ENCODE data around the gene FARP1.
A peak's percentile ranks its signal among the peaks of the same experiment; 100 is the strongest.

FARP1 gene

GRCh38 chr13:98434060-98434459 is 291.2 kb downstream of the FARP1 start:
- no peaks in the 10 kb centered on the region for H3K4me1 Mint-ChIP-seq
- no peaks in the 10 kb centered on the region for H3K9me3 Mint-ChIP-seq
- H3K27me3 Mint-ChIP-seq: peaks cover 54% of the 10 kb centered on the region
- no peak for ATAC-seq
- no peaks in the 10 kb centered on the region for H3K36me3 Mint-ChIP-seq
- no peak overlapping the region for H3K4me3 Mint-ChIP-seq
- no peak overlapping the region for H3K27ac Mint-ChIP-seq

- Mint-ChIP-seq H3K4me1 (no peaks in the 10 kb centered on the region), H3K36me3 (no peaks in the 10 kb centered on the region), H3K4me3 (no peak overlapping the region), H3K9me3 (no peaks in the 10 kb centered on the region), H3K27me3 (peaks cover 44% of the 10 kb centered on the region), H3K27ac (no peak overlapping the region)
- ATAC-seq: no peak
Measured at GRCh38 chr13:98435376-98435775, 292.5 kb downstream of the FARP1 start.

- Mint-ChIP-seq H3K27ac (no peak overlapping the region), H3K4me1 (no peaks in the 10 kb centered on the region), H3K27me3 (peaks cover 34% of the 10 kb centered on the region), H3K4me3 (no peak overlapping the region), H3K36me3 (no peaks in the 10 kb centered on the region), H3K9me3 (no peaks in the 10 kb centered on the region)
- no peak for ATAC-seq
Measured at GRCh38 chr13:98436233-98436910, 293.5 kb downstream of the FARP1 start.

- Mint-ChIP-seq H3K9me3 (no peaks in the 10 kb centered on the region), H3K36me3 (no peaks in the 10 kb centered on the region), H3K4me3 (no peak overlapping the region), H3K27ac (no peak overlapping the region), H3K27me3 (peaks cover 19% of the 10 kb centered on the region), H3K4me1 (no peaks in the 10 kb centered on the region)
- no peak for ATAC-seq
Measured at GRCh38 chr13:98438246-98439125, 295.6 kb downstream of the FARP1 start.

GRCh38 chr13:98439126-98439828 is 296.4 kb downstream of the FARP1 start:
- Mint-ChIP-seq H3K4me1 (no peaks in the 10 kb centered on the region), H3K9me3 (no peaks in the 10 kb centered on the region)

GRCh38 chr13:98439896-98440295 is 297.0 kb downstream of the FARP1 start:
- no peak for ATAC-seq
- Mint-ChIP-seq H3K4me1 (peaks cover 2% of the 10 kb centered on the region), H3K27ac (no peak overlapping the region), H3K4me3 (no peak overlapping the region), H3K27me3 (peaks cover 19% of the 10 kb centered on the region), H3K36me3 (no peaks in the 10 kb centered on the region), H3K9me3 (no peaks in the 10 kb centered on the region)

More at GRCh38 chr13:98439126-98439828, 296.4 kb downstream of the FARP1 start:
- no peak for ATAC-seq
- H3K27me3 Mint-ChIP-seq: peaks cover 19% of the 10 kb centered on the region
- no peaks in the 10 kb centered on the region for H3K36me3 Mint-ChIP-seq
- no peak overlapping the region for H3K27ac Mint-ChIP-seq
- H3K4me3 Mint-ChIP-seq: no peak overlapping the region

- Mint-ChIP-seq H3K27ac (no peak overlapping the region), H3K27me3 (peaks cover 19% of the 10 kb centered on the region), H3K4me3 (no peak overlapping the region), H3K9me3 (no peaks in the 10 kb centered on the region), H3K4me1 (peaks cover 8% of the 10 kb centered on the region), H3K36me3 (no peaks in the 10 kb centered on the region)
- no peak for ATAC-seq
Measured at GRCh38 chr13:98440390-98441055, 297.6 kb downstream of the FARP1 start.

GRCh38 chr13:98441056-98441676 is 298.3 kb downstream of the FARP1 start:
- H3K27ac Mint-ChIP-seq: no peak overlapping the region
- H3K4me1 Mint-ChIP-seq: peaks cover 14% of the 10 kb centered on the region
- ATAC-seq: no peak
- H3K27me3 Mint-ChIP-seq: peaks cover 19% of the 10 kb centered on the region
- H3K36me3 Mint-ChIP-seq: no peaks in the 10 kb centered on the region
- H3K9me3 Mint-ChIP-seq: no peaks in the 10 kb centered on the region
- H3K4me3 Mint-ChIP-seq: no peak overlapping the region

- Mint-ChIP-seq H3K4me3 (no peak overlapping the region), H3K27me3 (peaks cover 10% of the 10 kb centered on the region)
Measured at GRCh38 chr13:98442391-98443230, 299.7 kb downstream of the FARP1 start.

GRCh38 chr13:98443329-98443728 is 300.4 kb downstream of the FARP1 start:
- H3K27ac Mint-ChIP-seq: no peak overlapping the region
- ATAC-seq: no peak
- no peaks in the 10 kb centered on the region for H3K9me3 Mint-ChIP-seq

More at GRCh38 chr13:98442391-98443230, 299.7 kb downstream of the FARP1 start:
- H3K4me1 Mint-ChIP-seq: peaks cover 21% of the 10 kb centered on the region
- no peaks in the 10 kb centered on the region for H3K9me3 Mint-ChIP-seq
- peaks cover 8% of the 10 kb centered on the region for H3K36me3 Mint-ChIP-seq
- peak overlapping the region; percentile 17 for H3K27ac Mint-ChIP-seq
- ATAC-seq: no peak

GRCh38 chr13:98443800-98444325 is 301.0 kb downstream of the FARP1 start:
- H3K27ac Mint-ChIP-seq: no peak overlapping the region

More at GRCh38 chr13:98443329-98443728, 300.4 kb downstream of the FARP1 start:
- Mint-ChIP-seq H3K4me3 (no peak overlapping the region), H3K27me3 (peaks cover 4% of the 10 kb centered on the region), H3K4me1 (peaks cover 25% of the 10 kb centered on the region), H3K36me3 (peaks cover 15% of the 10 kb centered on the region)

GRCh38 chr13:98444381-98444780 is 301.5 kb downstream of the FARP1 start:
- Mint-ChIP-seq H3K4me3 (no peak overlapping the region), H3K9me3 (no peaks in the 10 kb centered on the region), H3K27ac (no peak overlapping the region), H3K4me1 (peaks cover 35% of the 10 kb centered on the region), H3K36me3 (peaks cover 22% of the 10 kb centered on the region), H3K27me3 (no peaks in the 10 kb centered on the region)
- ATAC-seq: no peak

More at GRCh38 chr13:98443800-98444325, 301.0 kb downstream of the FARP1 start:
- Mint-ChIP-seq H3K4me1 (peaks cover 30% of the 10 kb centered on the region), H3K4me3 (no peak overlapping the region), H3K27me3 (no peaks in the 10 kb centered on the region), H3K36me3 (peaks cover 18% of the 10 kb centered on the region), H3K9me3 (no peaks in the 10 kb centered on the region)
- no peak for ATAC-seq

GRCh38 chr13:98445340-98446233 is 302.7 kb downstream of the FARP1 start:
- peaks cover 36% of the 10 kb centered on the region for H3K4me1 Mint-ChIP-seq
- H3K9me3 Mint-ChIP-seq: no peaks in the 10 kb centered on the region
- peak overlapping the region; percentile 71 for H3K27ac Mint-ChIP-seq
- H3K36me3 Mint-ChIP-seq: peaks cover 23% of the 10 kb centered on the region
- peak overlapping the region; percentile 66 for H3K4me3 Mint-ChIP-seq
- no peaks in the 10 kb centered on the region for H3K27me3 Mint-ChIP-seq
- peak; percentile 87 for ATAC-seq

Measured in stimulated activated memory B cell treated with anti-CD40 and anti-IgM and Interleukin-4, amounts not matched to agents 10 μg/mL and 1 μg/mL and 100 μg/mL, for 72 hours (primary cell).